Subcutaneous adipose tissue (tissue), 4 donors: ENCODE measurements around the gene PHYHIPL. TPM values are rescaled to one million over a fixed set of nuclear protein-coding genes. Genes with fewer than 3 reads are reported as not detected.

Experiments
- total RNA-seq, 4 donors: library from RNA; depleted of rRNA; stranded (reverse); fragments of >200 nt; gene quantifications; one replicate each; pipeline ENCODE4 v1.1.0, GENCODE V29; 2016
- TF ChIP-seq, protein P1 (sequence below): fragments of 450-650 bp; IDR thresholded peaks from one replicate; pipeline ENCODE4 v1.5.1; 2016; ENCODE audit warnings: low read depth, mild to moderate bottlenecking, control low read depth, antibody characterized with exemption, moderate library complexity

PHYHIPL gene
- total RNA-seq, 4 donors from 2014 or later: 0.22 TPM; not detected in 3

DNA sequence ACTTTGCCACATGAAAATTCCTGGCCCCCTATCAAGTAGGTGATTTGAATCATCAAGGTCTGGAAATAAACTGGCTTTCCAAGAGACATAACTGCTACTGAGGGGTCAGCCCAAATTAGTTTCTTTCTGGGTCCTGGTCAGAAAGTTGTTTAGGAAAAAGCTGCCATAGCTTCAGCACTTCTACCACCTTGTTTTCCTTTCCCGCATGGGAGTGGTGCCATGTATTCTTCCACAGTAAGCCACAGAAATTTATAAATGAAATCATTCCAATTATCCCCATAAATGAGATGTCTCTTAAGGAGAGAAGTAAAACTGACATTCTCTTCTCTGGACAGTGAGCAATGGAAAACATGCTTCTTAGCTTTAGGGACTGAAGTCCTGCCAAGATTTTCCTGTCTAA lies 80.8 kb downstream of the PHYHIPL start:
- TF ChIP-seq, protein P1, sequence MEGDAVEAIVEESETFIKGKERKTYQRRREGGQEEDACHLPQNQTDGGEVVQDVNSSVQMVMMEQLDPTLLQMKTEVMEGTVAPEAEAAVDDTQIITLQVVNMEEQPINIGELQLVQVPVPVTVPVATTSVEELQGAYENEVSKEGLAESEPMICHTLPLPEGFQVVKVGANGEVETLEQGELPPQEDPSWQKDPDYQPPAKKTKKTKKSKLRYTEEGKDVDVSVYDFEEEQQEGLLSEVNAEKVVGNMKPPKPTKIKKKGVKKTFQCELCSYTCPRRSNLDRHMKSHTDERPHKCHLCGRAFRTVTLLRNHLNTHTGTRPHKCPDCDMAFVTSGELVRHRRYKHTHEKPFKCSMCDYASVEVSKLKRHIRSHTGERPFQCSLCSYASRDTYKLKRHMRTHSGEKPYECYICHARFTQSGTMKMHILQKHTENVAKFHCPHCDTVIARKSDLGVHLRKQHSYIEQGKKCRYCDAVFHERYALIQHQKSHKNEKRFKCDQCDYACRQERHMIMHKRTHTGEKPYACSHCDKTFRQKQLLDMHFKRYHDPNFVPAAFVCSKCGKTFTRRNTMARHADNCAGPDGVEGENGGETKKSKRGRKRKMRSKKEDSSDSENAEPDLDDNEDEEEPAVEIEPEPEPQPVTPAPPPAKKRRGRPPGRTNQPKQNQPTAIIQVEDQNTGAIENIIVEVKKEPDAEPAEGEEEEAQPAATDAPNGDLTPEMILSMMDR: no peak

DNA sequence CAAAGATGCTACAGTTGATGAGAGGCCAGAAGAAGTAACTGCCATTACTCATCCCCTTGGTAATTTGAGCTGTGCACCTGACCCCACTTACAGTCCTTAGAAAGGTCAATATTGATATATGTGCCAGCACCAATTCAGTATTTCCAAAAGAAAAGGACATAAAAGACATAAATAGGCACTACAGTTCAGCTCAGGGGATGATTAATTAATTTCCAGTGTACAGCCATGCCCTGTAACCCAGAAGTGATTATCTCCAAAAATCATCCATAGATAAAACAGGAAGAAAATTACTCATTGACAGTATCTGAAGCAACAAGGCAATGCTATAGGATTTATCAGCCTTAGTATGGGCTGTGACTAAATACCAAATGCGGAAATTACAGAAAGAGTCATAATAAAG lies 82.4 kb downstream of the PHYHIPL start:
- TF ChIP-seq, protein P1: no peak

DNA sequence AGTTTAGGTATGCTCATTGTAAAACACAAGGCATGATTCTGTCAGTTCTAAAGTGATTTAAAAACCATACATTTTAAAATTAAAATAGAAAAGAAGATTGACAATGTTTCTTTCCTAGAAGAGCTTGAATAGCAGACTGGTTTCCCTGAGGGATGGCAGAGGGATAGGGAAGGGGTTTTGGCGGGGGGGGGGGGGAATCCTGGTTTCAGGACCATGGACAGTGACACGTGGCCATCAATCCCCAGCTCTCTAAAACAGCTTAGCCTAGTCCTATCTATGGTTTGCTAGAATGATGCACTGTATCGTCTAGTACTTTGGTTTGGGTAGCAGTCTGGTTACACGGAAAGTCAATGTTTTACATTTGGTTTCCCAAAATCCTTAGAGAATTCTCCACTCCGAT lies 88.7 kb downstream of the PHYHIPL start:
- TF ChIP-seq, protein P1: no peak

DNA sequence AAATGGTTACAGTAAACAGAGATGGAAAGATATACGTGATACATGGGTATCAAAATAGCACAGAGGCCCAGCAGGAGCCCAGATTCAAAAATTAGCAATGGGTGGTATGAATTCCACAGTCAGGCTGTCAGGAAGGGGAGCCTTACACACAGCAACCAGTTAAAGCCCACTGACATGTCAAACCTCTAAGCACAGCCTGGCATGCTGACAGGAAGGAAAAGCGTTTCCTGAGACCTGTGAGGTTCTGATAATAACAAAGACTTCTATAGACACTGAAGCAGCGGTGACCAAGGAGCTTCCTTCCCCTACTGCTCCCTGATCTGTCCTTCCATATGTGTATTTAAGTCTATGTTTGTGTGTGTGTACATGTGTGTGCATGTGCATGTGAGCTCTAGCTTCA lies 89.9 kb downstream of the PHYHIPL start:
- TF ChIP-seq, protein P1: no peak

DNA sequence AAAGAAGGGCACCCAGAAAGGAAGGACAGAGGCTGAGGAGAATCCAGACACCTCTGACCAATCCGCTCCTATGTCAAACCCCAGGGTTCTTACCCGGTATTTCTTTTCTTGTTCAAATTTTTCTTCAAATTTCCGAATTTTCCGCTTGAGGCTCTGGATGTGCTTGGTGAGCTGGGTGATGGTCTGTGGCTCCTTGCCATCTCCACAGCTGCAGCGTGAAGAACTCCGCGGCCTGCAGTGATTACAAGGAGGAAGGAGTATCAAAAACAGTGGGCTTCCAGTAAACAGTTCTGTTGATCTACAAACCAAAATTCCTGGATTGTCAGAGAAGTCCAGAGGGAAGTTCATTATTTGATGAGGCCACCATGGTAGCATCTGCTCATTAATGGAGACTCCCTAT lies 92.0 kb downstream of the PHYHIPL start:
- TF ChIP-seq, protein P1: no peak

DNA sequence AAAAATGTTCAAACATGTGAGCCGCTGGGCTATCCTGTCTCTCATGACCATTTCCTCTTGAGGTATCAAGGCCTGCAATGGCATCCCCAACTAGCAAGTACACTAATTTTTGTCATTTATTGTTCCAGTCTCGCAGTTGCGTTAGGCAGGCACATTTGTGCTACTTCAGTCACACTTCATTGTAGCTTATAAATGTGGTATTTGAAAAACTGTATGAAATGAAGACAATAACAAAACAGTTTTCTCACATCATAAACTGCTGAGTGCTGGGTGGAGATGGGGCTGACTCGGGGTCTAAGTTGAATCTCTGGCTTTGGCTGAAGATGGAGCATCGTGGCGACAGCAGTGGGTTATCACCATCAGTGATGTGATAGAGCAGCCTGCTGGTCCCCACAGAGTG lies 93.2 kb downstream of the PHYHIPL start:
- TF ChIP-seq, protein P1: no peak

DNA sequence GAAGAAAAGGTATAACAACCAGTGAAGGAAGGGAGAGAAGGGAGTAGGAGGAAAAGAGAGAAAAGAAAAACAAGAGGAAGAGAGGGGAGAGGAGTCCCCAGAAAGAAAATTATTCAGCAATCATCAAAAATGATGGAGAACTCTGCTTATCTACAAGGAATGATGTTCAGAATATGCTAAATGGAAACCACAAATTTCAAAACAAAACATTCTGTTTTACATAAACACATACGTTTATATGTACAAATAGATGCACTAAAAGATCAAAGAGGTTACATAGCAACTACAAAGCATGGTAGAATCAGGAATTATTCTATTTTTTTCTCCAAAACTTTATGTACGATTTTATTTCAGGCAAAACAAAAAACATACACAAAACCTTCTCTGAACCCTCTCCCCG lies 94.0 kb downstream of the PHYHIPL start:
- TF ChIP-seq, protein P1: no peak
